GM18526 (cell line): ENCODE data around the gene DRG2.

Experiments
- POLR2A ChIP-seq: IDR thresholded peaks from 3 replicates; pipeline ENCODE4 v1.6.1; 2011; ENCODE audit not compliant: insufficient read length; ENCODE audit errors: extremely low read depth

DRG2 gene

DNA sequence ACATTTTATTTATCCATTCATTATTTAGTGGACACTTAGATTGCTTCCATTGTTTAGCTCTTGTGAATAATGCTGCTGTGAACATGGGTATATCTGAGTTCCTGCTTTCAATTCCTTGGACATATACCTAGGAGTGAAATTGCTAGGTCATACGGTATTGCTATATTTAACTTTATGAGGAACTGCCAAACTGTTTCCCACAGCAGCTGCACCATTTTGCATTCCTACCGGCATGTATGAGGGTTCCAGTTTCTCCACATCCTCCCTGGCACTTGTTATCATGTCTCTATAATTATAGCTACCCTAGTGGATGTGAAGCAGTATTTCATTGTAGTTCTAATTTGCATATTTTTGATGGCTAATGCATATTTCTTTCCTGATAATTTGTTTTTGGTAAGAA, 23.7 kb upstream of the DRG2 start:
- no peak for TF ChIP-seq POLR2A

DNA sequence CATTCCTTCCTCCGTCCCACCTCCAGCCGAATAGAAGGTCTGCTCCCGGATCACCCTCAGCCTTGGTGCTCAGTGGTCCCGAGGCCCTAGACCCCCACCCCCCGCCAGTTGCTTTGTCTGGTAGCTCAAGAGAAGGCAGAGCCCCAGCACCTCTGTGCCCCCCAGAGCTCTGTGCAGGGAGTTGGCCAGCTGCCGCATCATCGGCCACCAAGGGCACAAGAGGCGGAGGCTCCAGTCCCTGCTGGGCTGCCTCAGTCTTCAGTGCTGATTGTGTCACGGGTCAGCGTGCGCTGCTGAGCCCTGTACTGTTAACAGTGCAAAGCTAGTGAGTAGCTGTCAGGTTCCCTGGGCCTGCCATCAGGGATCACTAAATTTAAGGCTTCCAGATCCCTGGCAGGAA, 22.2 kb upstream of the DRG2 start:
- TF ChIP-seq POLR2A, result no peak

DNA sequence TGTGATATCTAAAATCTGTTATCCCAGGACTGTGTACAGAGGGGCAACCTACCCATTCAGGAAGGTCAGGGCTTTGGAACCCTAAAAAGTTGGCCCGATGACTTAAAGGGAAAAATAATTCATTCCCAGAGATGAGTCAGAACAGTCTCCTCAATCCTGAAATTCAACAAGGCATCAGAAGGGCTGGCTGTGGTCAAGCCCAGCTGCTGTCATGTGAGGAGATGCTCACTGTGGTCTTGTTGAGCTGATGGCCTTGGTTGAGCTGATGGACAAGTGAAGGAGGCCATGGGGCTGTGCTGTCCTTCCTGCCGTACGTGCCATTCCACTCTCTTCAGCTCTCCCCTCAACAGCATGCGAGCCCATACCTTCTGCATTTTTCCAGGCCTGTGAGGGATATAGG, 20.9 kb upstream of the DRG2 start:
- TF ChIP-seq POLR2A, result no peak

- no peak for TF ChIP-seq POLR2A
Observed at GRCh38 chr17:18069101-18069500, 18.6 kb upstream of the DRG2 start.

- no peak for TF ChIP-seq POLR2A
Observed at GRCh38 chr17:18070861-18071340, 16.8 kb upstream of the DRG2 start.

DNA sequence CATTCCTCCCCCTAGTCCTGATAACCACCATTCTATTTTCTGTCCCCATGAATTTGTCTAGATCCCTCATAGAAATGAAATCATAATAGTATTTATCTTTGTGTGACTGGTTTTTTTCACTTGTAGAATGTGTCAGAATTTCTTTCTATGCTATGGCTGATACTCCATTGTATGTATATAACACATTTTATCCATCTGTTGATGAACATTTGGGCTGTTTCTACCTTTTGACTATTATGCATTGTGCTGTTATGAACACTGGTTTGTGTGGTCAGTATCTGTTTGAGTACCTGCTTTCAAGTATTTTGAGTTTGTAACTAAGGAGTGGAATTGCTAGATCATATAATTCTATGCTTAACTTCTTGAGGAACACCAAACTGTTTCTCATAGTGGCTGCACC, 16.0 kb upstream of the DRG2 start:
- no peak for TF ChIP-seq POLR2A

DNA sequence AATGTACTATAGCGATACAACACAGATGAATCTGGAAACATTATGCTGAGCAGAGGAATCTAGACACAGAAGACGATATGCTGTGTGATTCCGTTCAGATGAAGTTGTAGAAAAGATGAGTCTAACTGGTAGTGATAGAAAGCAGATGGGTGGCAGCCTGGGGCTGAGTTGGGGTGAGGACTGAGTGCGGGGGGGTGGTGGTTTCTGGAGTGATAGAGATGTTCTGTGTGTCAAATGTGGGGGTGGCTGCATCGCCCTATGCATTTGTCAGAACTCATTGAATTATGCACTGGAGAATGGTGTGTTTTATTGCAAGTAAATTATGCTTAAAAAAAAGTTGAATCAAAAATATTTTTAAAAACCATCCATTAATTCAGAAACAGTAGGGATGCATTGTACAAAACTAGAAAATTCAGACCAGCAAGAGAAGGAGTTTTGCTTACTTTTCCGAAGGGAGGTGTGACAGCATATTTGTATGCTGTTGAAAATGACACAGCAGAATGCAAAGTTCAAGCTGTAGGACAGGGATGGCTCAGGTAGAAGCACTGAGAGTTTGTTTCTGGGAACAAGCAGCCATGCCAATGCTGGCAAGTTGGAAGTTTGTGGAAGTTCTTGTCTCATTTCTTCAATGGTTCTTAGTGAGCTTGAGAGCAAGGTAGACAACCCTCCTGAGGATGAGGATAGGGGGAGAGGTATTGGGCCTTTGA, 13.0 kb upstream of the DRG2 start:
- no peak for TF ChIP-seq POLR2A

GRCh38 chr17:18076936-18077335, 10.8 kb upstream of the DRG2 start:
- TF ChIP-seq POLR2A, result no peak

DNA sequence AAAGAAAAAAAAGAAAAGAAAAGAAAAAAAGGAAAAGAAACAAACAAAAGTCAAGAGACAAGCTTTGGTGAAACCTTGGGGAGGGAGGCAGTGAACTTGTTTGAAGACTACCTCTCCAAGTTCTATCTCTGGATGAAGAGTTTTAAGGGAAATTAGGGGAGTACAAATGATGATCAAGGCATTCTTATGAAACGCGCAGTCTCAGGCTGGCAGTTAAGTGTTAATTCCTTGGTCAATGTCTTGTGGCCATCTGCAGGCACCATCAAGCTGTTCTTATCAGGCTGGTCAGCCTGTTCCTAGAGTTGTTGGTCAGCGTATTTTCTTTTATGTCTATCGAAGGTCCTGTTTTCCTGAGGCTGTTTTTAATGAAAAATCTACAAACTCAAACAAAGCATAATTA, 8.2 kb upstream of the DRG2 start:
- no peak for TF ChIP-seq POLR2A

DNA sequence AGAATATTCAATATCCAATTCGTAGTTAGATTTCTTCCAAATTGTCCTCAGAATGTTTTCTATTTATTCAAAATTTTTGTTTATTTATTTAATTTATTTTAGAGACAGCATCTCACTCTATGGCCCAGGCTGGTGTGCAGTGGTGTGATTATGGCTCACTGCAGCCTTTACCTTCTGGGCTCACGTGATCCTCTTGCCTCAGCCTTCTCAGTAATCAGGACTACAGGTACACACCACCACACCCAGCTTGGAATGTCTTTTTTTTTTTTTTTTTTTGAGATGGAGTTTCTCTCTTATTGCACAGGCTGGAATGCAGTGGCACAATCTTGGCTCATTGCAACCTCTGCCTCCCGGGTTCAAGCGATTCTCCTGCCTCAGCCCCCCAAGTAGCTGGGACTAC, 3.5 kb upstream of the DRG2 start:
- TF ChIP-seq POLR2A, result no peak

DNA sequence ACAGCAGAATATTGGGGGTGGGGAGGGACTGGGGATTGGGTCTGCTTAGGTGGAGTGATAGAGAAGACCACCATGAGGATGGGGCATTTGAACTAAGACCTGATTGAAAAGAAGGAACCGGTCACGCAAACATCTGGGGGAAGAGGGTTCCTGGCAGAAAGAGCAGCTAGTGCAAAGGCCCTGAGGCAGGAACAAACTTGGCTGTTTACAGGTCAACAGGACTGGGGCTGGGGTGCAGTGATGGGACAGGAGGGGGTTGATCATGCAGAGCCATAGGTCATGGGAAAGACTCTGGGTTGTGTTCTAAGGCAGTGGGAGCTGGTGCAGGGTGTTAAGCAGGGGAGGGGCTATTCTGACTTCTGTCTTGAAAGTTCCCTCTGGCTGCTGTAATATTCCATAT, 1.9 kb downstream of the DRG2 start:
- TF ChIP-seq POLR2A, result no peak

DNA sequence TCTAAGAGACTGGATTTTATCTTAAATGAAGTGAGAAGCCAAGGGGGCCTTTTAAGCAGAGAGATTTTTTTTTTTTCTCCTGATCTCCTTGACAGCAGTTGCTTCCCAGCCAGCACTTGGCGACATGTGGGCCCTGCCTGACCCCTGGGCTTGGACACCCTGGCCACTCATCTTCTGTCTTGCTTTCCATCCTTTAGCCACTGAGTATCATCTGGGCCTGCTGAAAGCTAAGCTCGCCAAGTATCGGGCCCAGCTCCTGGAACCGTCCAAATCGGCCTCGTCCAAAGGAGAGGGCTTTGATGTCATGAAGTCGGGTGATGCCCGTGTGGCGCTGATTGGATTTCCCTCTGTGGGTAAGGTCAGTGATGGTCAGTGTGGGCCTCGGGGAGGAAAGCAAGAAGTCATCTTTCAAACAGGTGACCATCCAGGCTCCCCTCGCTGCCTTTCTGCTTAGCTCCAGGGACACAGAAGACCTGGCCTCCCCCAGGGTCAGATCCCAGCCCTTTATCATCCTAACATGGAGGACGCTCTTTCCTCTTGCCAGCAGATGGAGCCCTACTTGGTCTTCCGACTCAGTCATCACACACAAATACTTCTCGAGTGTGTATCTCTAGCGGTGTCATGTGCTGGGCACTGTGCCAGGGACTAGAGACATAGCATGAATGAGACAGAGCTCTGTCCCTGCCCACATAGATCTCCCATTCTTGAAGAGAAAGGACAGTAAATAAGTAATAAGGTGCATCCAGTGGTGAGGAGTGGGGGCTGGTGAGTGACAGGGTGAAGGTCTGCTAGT, 6.1 kb downstream of the DRG2 start:
- TF ChIP-seq POLR2A, result no peak

- no peak for TF ChIP-seq POLR2A
Observed at GRCh38 chr17:18094409-18094807, 6.7 kb downstream of the DRG2 start.

- TF ChIP-seq POLR2A, result no peak
Observed at GRCh38 chr17:18099516-18099915, 11.8 kb downstream of the DRG2 start.

DNA sequence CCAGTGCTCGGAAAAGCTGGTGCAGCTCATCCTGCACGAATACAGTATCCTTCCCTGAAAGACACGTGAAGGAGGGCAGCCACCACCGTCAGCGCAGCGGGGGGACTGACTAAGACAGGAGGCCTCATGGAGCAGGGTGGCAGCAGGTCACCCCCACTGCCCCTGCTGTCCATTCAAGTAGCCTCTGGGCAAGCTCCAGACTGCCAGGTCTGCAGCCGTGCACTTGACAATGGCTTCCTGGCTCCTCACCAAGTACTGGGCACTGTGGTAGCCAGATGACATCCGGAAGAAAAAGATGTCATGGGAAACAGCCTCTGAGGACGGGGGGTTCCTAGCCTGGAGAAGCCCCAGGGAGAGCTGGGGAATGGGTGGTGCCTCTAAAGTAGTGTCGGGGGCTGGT, 12.9 kb downstream of the DRG2 start:
- TF ChIP-seq POLR2A, result no peak

DNA sequence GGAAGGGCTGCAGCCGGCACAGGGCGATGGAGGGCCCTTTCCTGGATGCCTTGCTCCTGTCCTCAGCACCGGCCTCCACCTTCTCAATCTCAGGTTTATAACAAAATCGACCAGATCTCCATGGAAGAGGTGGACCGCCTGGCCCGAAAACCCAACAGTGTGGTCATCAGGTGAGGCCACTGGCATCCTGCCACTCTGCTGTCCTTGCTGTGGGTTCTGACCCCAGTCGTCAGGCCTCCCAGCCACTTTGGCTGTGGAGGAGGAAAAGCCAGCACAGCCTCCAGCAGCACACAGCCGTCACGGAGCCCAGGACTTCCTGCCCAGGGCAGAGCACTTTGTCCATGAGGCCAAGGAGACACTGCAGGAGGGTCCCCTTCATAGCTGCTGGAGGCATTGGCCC, 14.1 kb downstream of the DRG2 start:
- TF ChIP-seq POLR2A, result no peak

GRCh38 chr17:18102640-18103039, 14.9 kb downstream of the DRG2 start:
- TF ChIP-seq POLR2A, result no peak
